Spleen (tissue), 7 donors: ENCODE data around the gene MRPS11.

ENCODE experiments used
- CTCF ChIP-seq, 11 experiments: fragments of 200-600 bp in 7 of 11; fragments of 450-650 bp in 4 of 11; sonication (generic) in 4 of 11; IDR thresholded peaks in 8 of 11; conservative IDR thresholded peaks in 3 of 11; 1 replicate in 7 of 11; 2 replicates in 4 of 11; pipeline versions ENCODE4 v1.4.0 to v1.8.0; 2016 to 2021; ENCODE audit warnings: antibody characterized with exemption in 11 of 11, inconsistent platforms in 4 of 11, mild to moderate bottlenecking in 1 of 11
- POLR2AphosphoS5 ChIP-seq, 3 donors: sonication (generic); formaldehyde crosslinking; IDR thresholded peaks; one replicate each; pipeline ENCODE4 v1.5.1; 2017; ENCODE audit warnings: antibody characterized with exemption in 3 of 3
- donor health status: DM: no; HTN: no; CAD: no; lungs with moderate emphysema.
- donor health status: DM: no; HTN: no; CAD: no.
- donor health status: DM: no; HTN: no; CAD: no.

- TF ChIP-seq CTCF (IDR thresholded peaks at IDR 0.05 in 8 of 11, conservative IDR thresholded peaks at IDR 0.05 in 3 of 11) (no peak), POLR2AphosphoS5 (IDR thresholded peaks at IDR 0.05) (no peak)
These were observed 31.5 kb downstream of the MRPS11 start for GRCh38 chr15:88498996-88499395.
